ENCODE data around the gene FGFR2.

DNA sequence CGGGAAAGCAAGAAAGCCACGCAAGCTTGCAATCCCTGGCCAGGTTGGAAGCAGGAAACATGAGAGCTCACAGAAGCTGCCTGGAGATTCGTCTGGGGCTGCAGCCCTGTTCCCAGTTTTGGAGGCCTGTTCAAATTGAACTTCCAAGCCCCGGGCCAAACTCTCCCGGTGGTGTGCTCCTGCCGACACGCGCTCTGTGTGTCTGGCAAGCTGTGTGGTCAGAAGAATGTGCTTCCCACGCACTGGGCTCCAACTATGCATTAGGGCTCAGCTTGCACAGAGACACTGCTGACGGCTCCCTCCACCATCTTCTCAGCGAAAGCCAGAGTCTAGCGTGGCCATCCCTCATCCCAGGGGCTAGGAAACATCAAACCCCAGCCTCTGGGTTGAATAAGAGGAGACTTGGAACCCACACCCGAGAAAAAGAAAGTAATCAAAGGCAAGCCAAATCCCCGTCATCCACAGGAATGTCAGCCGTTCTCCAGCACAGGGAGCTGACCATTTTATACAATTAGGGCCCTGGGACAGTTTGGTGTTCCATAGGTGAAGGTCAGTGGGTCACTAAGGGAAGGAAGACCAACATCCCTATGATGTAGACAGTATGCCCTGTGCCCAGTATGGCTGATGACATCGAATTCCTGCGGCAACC, 107.2 kb downstream of the FGFR2 start:
- TF ChIP-seq, protein P1, sequence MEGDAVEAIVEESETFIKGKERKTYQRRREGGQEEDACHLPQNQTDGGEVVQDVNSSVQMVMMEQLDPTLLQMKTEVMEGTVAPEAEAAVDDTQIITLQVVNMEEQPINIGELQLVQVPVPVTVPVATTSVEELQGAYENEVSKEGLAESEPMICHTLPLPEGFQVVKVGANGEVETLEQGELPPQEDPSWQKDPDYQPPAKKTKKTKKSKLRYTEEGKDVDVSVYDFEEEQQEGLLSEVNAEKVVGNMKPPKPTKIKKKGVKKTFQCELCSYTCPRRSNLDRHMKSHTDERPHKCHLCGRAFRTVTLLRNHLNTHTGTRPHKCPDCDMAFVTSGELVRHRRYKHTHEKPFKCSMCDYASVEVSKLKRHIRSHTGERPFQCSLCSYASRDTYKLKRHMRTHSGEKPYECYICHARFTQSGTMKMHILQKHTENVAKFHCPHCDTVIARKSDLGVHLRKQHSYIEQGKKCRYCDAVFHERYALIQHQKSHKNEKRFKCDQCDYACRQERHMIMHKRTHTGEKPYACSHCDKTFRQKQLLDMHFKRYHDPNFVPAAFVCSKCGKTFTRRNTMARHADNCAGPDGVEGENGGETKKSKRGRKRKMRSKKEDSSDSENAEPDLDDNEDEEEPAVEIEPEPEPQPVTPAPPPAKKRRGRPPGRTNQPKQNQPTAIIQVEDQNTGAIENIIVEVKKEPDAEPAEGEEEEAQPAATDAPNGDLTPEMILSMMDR (IDR thresholded peaks at IDR 0.05), result no peak
- no peak for TF ChIP-seq POLR2AphosphoS5 (IDR thresholded peaks at IDR 0.05)
